Natural killer cell (primary cell): ENCODE results near the gene TMEM233. TPM values are rescaled to one million over a fixed set of nuclear protein-coding genes. Genes with fewer than 3 reads are reported as not detected.

Experiments used
- ATAC-seq, 3 donors: fragments of 150-1000 bp in 2 of 3; fragments of 200-7000 bp in 1 of 3; cut with Tn5 transposase; 1 replicate in 1 of 3; 2 replicates in 2 of 3; pipeline ENCODE4 v1.10.0; 2021; ENCODE audit warnings: mild to moderate bottlenecking in 2 of 3, moderate library complexity in 2 of 3
- DNase-seq, 2 donors: peaks; one replicate each; pipeline versions ENCODE4 v3.0.0 to v3.0.0-alpha.2; 2013 to 2021; ENCODE audit warnings: mixed read lengths in 1 of 2
- H3K27ac ChIP-seq: one replicate; pipeline ENCODE4 v1.5.1; 2013; ENCODE audit warnings: mild to moderate bottlenecking, low read length
- H3K27me3 ChIP-seq: one replicate; pipeline ENCODE4 v1.6.1; 2013; ENCODE audit warnings: low read length; ENCODE audit not compliant: control insufficient read depth, insufficient read depth
- H3K36me3 ChIP-seq: one replicate; pipeline ENCODE4 v1.6.1; 2013; ENCODE audit warnings: low read length; ENCODE audit not compliant: control insufficient read depth, insufficient read depth
- H3K4me1 ChIP-seq: one replicate; pipeline ENCODE4 v1.6.1; 2013; ENCODE audit warnings: low read length; ENCODE audit not compliant: control insufficient read depth, insufficient read depth
- H3K4me3 ChIP-seq: one replicate; pipeline ENCODE4 v1.5.1; 2013; ENCODE audit warnings: low read length
- H3K9me3 ChIP-seq: one replicate; pipeline ENCODE4 v1.6.1; 2013; ENCODE audit warnings: low read length; ENCODE audit not compliant: control insufficient read depth, insufficient read depth
- H3K27ac Mint-ChIP-seq, 2 donors: one replicate each; pipeline ENCODE4 v1.8.0; 2022; ENCODE audit warnings: mild to moderate bottlenecking in 2 of 2, mixed read lengths in 2 of 2, moderate library complexity in 1 of 2
- H3K27me3 Mint-ChIP-seq, 2 donors: one replicate each; pipeline ENCODE4 v1.8.0; 2022; ENCODE audit warnings: low read depth in 2 of 2, mixed read lengths in 2 of 2
- H3K36me3 Mint-ChIP-seq: one replicate; pipeline ENCODE4 v1.8.0; 2022; ENCODE audit warnings: mixed read lengths
- H3K4me1 Mint-ChIP-seq, 2 donors: one replicate each; pipeline ENCODE4 v1.8.0; 2022; ENCODE audit warnings: mixed read lengths in 2 of 2
- H3K4me3 Mint-ChIP-seq: one replicate; pipeline ENCODE4 v1.8.0; 2022; ENCODE audit warnings: mild to moderate bottlenecking, moderate library complexity, mixed read lengths
- H3K9me3 Mint-ChIP-seq, 2 donors: one replicate each; pipeline ENCODE4 v1.8.0; 2022; ENCODE audit warnings: mixed read lengths in 2 of 2
- WGBS: methylation state at CpG from one replicate; pipeline ENCODE4 v1.1.7; 2013; ENCODE audit warnings: missing lambda C conversion rate; ENCODE audit not compliant: insufficient coverage; 5-methylcytosine and 5-hydroxymethylcytosine counted together
- intact Hi-C: fragments of 100-400 bp; cut with micrococcal nuclease; formaldehyde crosslinking; loops from one replicate; pipeline ENCODE4 v1.14.2; 2022
- total RNA-seq, 4 donors: library from RNA; stranded (reverse); fragments of 120-200 nt in 1 of 4; gene quantifications; one replicate each; pipeline versions ENCODE4 v1.2.3 to v1.2.4, GENCODE V29; 2013 to 2022
- TF ChIP-seq, protein P1 (sequence below): fragments of 200-600 bp; IDR thresholded peaks from one replicate; pipeline ENCODE4 v1.8.0; 2022; ENCODE audit warnings: antibody characterized with exemption

Gene TMEM233
- total RNA-seq, 3 donors from 2014 or later (not counting 1 experiment from before 2014, with no cell fraction given), result not detected

DNA sequence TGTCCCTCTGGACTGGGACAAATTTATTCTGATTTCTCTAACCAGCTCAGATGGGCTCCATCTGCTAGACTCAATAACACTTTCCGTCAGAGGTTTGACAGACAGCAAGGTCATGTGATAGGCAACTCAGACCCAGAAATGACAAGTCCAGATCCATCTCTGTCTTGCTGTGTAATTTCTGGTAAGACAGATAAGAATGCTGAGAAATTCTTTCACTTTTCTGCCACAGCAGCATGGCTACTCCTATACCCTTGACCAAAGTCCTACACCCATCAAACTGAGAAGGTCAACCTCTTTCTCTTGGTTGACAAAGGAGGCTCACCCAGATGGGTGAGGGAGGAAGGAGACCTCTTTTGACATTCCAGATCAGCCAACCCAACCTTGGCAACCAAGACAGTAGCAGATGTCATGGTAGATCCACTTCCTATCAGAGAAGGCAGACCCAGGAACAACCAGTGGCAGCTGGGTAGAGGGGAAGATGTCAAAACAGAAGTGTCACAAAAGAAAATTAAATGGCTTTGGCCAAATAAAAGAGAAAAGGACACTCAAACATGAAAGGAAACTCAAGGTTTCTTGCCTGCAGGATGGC, 37.5 kb downstream of the TMEM233 start:
- H3K4me3 Mint-ChIP-seq, result no peak overlapping the region
- no peaks in the 10 kb centered on the region for H3K9me3 Mint-ChIP-seq
- ATAC-seq, result no peak
- no peaks in the 10 kb centered on the region for H3K9me3 ChIP-seq
- H3K4me1 Mint-ChIP-seq, result no peaks in the 10 kb centered on the region
- H3K4me1 ChIP-seq, result no peaks in the 10 kb centered on the region
- no peaks in the 10 kb centered on the region for H3K27me3 ChIP-seq
- 50% methylated on average over 1 of the region's 1 CpG for WGBS
- no peak overlapping the region for H3K27ac Mint-ChIP-seq
- no peaks in the 10 kb centered on the region for H3K36me3 Mint-ChIP-seq
- no peaks in the 10 kb centered on the region for H3K36me3 ChIP-seq
- peaks cover 24 to 53% of the 10 kb centered on the region in 2 donors for H3K27me3 Mint-ChIP-seq
- TF ChIP-seq, protein P1, sequence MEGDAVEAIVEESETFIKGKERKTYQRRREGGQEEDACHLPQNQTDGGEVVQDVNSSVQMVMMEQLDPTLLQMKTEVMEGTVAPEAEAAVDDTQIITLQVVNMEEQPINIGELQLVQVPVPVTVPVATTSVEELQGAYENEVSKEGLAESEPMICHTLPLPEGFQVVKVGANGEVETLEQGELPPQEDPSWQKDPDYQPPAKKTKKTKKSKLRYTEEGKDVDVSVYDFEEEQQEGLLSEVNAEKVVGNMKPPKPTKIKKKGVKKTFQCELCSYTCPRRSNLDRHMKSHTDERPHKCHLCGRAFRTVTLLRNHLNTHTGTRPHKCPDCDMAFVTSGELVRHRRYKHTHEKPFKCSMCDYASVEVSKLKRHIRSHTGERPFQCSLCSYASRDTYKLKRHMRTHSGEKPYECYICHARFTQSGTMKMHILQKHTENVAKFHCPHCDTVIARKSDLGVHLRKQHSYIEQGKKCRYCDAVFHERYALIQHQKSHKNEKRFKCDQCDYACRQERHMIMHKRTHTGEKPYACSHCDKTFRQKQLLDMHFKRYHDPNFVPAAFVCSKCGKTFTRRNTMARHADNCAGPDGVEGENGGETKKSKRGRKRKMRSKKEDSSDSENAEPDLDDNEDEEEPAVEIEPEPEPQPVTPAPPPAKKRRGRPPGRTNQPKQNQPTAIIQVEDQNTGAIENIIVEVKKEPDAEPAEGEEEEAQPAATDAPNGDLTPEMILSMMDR, result no peak
- H3K27ac ChIP-seq, result no peak overlapping the region
- no peak for DNase-seq
- H3K4me3 ChIP-seq, result no peak overlapping the region
- intact Hi-C loops, result no loop called here

DNA sequence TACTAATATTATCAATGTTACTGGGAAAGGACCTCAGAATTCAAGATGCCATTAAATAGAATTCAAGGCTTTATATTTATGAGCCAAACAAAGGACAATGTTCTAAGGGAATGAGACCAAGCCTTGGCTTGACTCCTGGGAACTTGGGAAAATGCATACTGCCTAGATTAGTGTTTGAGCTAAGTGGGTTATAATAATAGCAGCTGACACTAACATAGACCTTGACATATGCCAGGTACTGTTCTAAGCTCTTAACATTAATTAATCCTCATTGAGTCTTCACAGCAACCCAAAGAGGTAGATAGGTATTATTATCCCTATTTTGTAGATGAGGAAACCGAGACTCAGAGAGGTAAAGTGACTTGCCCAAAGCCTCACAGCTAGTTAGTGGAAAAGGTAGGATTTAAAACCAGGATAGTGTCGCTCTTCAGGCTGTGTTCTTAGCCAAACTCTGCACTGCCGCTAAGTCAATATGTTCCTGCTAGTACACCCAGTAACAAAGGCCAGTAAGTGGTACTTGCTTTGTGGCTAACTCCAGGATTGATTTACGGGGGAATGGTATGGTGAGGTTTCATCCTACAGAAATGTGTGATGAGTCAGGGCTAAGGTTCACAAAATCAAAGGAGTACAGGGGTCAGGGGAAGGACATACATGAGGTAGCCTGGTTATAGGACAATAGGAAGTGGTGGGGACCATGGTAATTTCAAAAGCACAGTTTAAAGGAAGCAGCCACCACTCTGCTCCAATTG, 38.5 kb downstream of the TMEM233 start:
- H3K4me3 Mint-ChIP-seq, result no peak overlapping the region
- peaks cover 25 to 58% of the 10 kb centered on the region in 2 donors for H3K27me3 Mint-ChIP-seq
- ATAC-seq (no peak), DNase-seq (no peak)
- Histone ChIP-seq H3K4me1 (no peaks in the 10 kb centered on the region), H3K4me3 (no peak overlapping the region), H3K27me3 (no peaks in the 10 kb centered on the region), H3K36me3 (no peaks in the 10 kb centered on the region), H3K27ac (no peak overlapping the region), H3K9me3 (no peaks in the 10 kb centered on the region)
- WGBS, result 81% methylated on average over 4 of the region's 4 CpGs
- H3K36me3 Mint-ChIP-seq, result no peaks in the 10 kb centered on the region
- no peaks in the 10 kb centered on the region for H3K9me3 Mint-ChIP-seq
- H3K27ac Mint-ChIP-seq, result no peak overlapping the region
- no peaks in the 10 kb centered on the region for H3K4me1 Mint-ChIP-seq
- TF ChIP-seq, protein P1, result no peak
- intact Hi-C loops, result no loop called here

DNA sequence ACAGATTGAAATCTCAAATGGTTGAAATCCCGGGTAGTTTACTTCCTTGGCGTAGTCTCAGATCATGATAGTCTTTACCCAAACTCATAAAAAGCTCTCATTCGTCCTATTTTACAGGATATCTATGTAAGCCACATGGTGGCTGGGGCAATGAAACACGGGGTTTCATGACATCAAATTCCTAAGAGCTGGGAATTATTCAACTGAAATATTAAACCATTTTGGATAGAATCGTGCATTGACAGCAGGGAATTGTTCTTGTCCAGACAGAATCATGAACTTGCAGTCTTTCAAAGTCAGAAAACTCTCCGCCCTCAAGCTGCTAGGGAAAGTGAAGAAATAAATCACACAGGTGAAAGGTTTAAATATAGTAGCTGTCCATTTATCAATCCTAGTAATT, 41.2 kb downstream of the TMEM233 start:
- Mint-ChIP-seq H3K9me3 (no peaks in the 10 kb centered on the region), H3K27ac (no peak overlapping the region), H3K4me1 (no peaks in the 10 kb centered on the region), H3K4me3 (no peak overlapping the region), H3K27me3 (peaks cover 24 to 71% of the 10 kb centered on the region in 2 donors), H3K36me3 (no peaks in the 10 kb centered on the region)
- Histone ChIP-seq H3K36me3 (no peaks in the 10 kb centered on the region), H3K27ac (no peak overlapping the region), H3K4me3 (no peak overlapping the region), H3K27me3 (no peaks in the 10 kb centered on the region), H3K4me1 (no peaks in the 10 kb centered on the region), H3K9me3 (no peaks in the 10 kb centered on the region)
- TF ChIP-seq, protein P1, result no peak
- DNase-seq, result no peak
- ATAC-seq, result no peak
- WGBS, result 80% methylated on average over 5 of the region's 6 CpGs
- intact Hi-C loops, result no loop called here
